ENCODE data around the gene PDGFD. TPM values are rescaled to one million over a fixed set of nuclear protein-coding genes. Genes with fewer than 3 reads are reported as not detected.

PDGFD gene
- total RNA-seq, 1 experiment from 2014 or later, result 2.6 TPM

DNA sequence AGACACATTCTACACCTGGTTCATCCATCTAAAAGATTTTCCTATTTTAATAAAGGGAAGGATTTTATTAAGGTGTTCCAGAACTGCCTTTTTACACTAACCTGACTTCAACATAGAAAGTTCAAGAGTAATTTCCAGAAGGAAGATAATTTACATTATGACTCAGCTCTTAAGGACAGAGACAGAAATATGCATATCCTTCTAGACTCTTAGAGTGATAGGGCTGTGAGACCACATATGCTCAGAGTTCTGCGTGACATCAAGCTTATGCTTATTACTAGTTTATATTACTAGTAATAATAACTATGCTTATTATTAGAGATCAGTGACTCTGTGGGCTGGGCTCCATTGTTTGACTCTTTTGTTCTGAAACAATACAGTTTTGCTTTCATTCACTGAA lies 4.6 kb downstream of the PDGFD start (continued):
- TF ChIP-seq ZNF671 (CRISPR knock-in tag; IDR thresholded peaks at IDR 0.05), result no peak
- TF ChIP-seq, protein P1, sequence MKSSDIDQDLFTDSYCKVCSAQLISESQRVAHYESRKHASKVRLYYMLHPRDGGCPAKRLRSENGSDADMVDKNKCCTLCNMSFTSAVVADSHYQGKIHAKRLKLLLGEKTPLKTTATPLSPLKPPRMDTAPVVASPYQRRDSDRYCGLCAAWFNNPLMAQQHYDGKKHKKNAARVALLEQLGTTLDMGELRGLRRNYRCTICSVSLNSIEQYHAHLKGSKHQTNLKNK (CRISPR knock-in tag; IDR thresholded peaks at IDR 0.05), result no peak
- TF ChIP-seq NFYB (CRISPR knock-in tag; conservative IDR thresholded peaks at IDR 0.05; ENCODE audit: low read depth), result no peak
- no peak for TF ChIP-seq SP1 (CRISPR knock-in tag; conservative IDR thresholded peaks at IDR 0.05)
- no peak for TF ChIP-seq MLX (CRISPR knock-in tag; IDR thresholded peaks at IDR 0.05)
- no peak for TF ChIP-seq FOXK1 (CRISPR knock-in tag; IDR thresholded peaks at IDR 0.05)
- no peak for TF ChIP-seq ZNF423 (CRISPR knock-in tag; IDR thresholded peaks at IDR 0.05)
- no peak for TF ChIP-seq MYBL2 (CRISPR knock-in tag; IDR thresholded peaks at IDR 0.05)
- no peak for TF ChIP-seq ZNF121 (CRISPR knock-in tag; IDR thresholded peaks at IDR 0.05)
- TF ChIP-seq, protein P2, sequence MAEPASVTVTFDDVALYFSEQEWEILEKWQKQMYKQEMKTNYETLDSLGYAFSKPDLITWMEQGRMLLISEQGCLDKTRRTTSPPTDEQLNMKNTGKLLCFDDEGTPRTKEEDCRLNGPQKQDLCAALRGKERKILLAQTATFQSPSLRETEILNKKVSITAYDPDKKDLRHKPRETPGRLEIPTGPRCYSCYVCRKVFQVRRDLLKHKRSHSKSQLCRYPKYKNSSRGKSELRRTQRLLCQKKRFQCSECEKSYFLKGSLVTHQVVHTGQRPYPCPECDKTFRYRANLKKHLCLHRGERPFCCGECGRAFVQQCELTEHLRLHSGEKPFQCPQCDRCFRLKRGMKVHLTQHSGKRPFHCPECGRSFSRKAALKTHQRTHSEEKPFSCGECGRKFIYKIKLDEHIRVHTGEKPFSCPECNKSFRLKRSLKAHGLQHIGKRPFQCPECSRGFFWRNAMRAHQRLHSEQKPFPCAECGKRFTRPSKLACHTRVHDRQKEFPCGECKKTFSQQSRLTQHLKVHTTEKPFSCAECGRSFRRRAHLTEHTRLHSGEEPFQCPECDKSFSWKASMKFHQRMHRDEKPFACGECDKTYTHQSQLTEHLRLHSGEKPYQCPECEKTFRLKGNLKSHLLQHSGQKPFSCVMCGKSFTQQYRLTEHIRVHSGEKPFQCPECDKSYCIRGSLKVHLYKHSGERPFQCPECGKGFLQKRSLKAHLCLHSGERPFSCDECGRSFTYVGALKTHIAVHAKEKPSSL (CRISPR knock-in tag; conservative IDR thresholded peaks at IDR 0.05), result no peak
- no peak for TF ChIP-seq TCF7 (CRISPR knock-in tag; IDR thresholded peaks at IDR 0.05; ENCODE audit: low read depth)
- TF ChIP-seq ATF1 (CRISPR knock-in tag; IDR thresholded peaks at IDR 0.05), result no peak

- CTCF ChIA-PET, result interaction anchor here (1.2 kb wide), 1 partner anchor 8 kb away, joined by 4 read pairs; the partner anchor contains the start of gene PDGFD
These were observed 8.6 kb downstream of the PDGFD start for GRCh38 chr11:104155375-104155774.

More at GRCh38 chr11:104155375-104155774, 8.6 kb downstream of the PDGFD start:
- Mint-ChIP-seq H3K9me3 (peaks cover 8% of the 10 kb centered on the region), H3K27ac (no peak overlapping the region), H3K4me1 (peaks cover 11% of the 10 kb centered on the region), H3K4me3 (no peak overlapping the region), H3K27me3 (ENCODE audit: low read depth) (no peaks in the 10 kb centered on the region), H3K36me3 (peaks cover 6% of the 10 kb centered on the region; the same call in 1 of the 2 replicates)
- TF ChIP-seq NFATC4 (CRISPR knock-in tag; IDR thresholded peaks at IDR 0.05) (no peak), ZNF219 (CRISPR knock-in tag; IDR thresholded peaks at IDR 0.05; ENCODE audit: borderline replicate concordance) (no peak), GRHL2 (CRISPR knock-in tag; IDR thresholded peaks at IDR 0.05; ENCODE audit: insufficient replicate concordance, severe bottlenecking) (no peak), IRF2 (CRISPR knock-in tag; IDR thresholded peaks at IDR 0.05; ENCODE audit: borderline replicate concordance, low read depth) (no peak), MYBL2 (CRISPR knock-in tag; IDR thresholded peaks at IDR 0.05) (no peak), TEAD1 (CRISPR knock-in tag; IDR thresholded peaks at IDR 0.05) (no peak), AR (CRISPR knock-in tag; IDR thresholded peaks at IDR 0.05) (no peak), ZBTB21 (CRISPR knock-in tag; IDR thresholded peaks at IDR 0.05; ENCODE audit: borderline replicate concordance) (no peak), JAZF1 (CRISPR knock-in tag; IDR thresholded peaks at IDR 0.05) (no peak), ESRRA (CRISPR knock-in tag; IDR thresholded peaks at IDR 0.05; ENCODE audit: borderline replicate concordance) (no peak), HMGXB4 (CRISPR knock-in tag; IDR thresholded peaks at IDR 0.05) (no peak), PRRX2 (CRISPR knock-in tag; IDR thresholded peaks at IDR 0.05) (no peak)
- TF ChIP-seq, protein P3, sequence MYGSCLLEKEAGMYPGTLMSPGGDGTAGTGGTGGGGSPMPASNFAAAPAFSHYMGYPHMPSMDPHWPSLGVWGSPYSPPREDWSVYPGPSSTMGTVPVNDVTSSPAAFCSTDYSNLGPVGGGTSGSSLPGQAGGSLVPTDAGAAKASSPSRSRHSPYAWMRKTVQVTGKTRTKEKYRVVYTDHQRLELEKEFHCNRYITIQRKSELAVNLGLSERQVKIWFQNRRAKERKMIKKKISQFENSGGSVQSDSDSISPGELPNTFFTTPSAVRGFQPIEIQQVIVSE (CRISPR knock-in tag; IDR thresholded peaks at IDR 0.05; ENCODE audit: borderline replicate concordance), result no peak
- TF ChIP-seq, protein P4, sequence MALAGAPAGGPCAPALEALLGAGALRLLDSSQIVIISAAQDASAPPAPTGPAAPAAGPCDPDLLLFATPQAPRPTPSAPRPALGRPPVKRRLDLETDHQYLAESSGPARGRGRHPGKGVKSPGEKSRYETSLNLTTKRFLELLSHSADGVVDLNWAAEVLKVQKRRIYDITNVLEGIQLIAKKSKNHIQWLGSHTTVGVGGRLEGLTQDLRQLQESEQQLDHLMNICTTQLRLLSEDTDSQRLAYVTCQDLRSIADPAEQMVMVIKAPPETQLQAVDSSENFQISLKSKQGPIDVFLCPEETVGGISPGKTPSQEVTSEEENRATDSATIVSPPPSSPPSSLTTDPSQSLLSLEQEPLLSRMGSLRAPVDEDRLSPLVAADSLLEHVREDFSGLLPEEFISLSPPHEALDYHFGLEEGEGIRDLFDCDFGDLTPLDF (CRISPR knock-in tag; IDR thresholded peaks at IDR 0.05), result no peak
- DNase-seq (ENCODE audit: low spot score) (no peak), ATAC-seq (no peak)
- POLR2A ChIA-PET, result interaction anchor here (1.3 kb wide), 1 partner anchor 9 kb away, joined by 3 read pairs; the partner anchor contains the start of gene PDGFD

Measured in WTC11 (cell line).